ENCODE data around the gene FXYD5.

GRCh38 chr19:35143231-35143715 is 11.3 kb upstream of the FXYD5 start, which contains the start of gene FXYD7:
- TF ChIP-seq POLR2AphosphoS5 (IDR thresholded peaks at IDR 0.05; ENCODE audit: low read depth, low read length) (no peak), MAX (IDR thresholded peaks at IDR 0.05) (no peak), CTCF (IDR thresholded peaks at IDR 0.05 in 2 of 3, conservative IDR thresholded peaks at IDR 0.05 in 1 of 3; ENCODE audit: borderline replicate concordance in 1 of 3, insufficient read depth in 1 of 3, low read depth in 2 of 3, low read length in 2 of 3) (no peak), EZH2phosphoT487 (IDR thresholded peaks at IDR 0.05; ENCODE audit: borderline replicate concordance) (no peak), ATF3 (IDR thresholded peaks at IDR 0.05) (no peak), ZFX (IDR thresholded peaks at IDR 0.05) (no peak)
